CD4-positive, alpha-beta T cell (primary cell): Measurements from ENCODE around the gene GZF1. TPM values are rescaled to one million over a fixed set of nuclear protein-coding genes. Genes with fewer than 3 reads are reported as not detected.
A peak's percentile ranks its signal among the peaks of the same experiment; 100 is the strongest.

Source experiments
- ATAC-seq: fragments of 200-7000 bp; cut with Tn5 transposase; one replicate; pipeline ENCODE4 v1.10.0; 2022; ENCODE audit warnings: mild to moderate bottlenecking; ENCODE audit not compliant: poor library complexity
- CTCF ChIA-PET: fragments of 350-600 bp; sonication (Branson Sonifier 250); formaldehyde crosslinking; loops from one replicate; lab custom pipeline; 2021; ENCODE audit warnings: antibody characterized with exemption, inconsistent platforms; lab: Charles Lee
- POLR2A ChIA-PET: fragments of 350-600 bp; sonication (Branson Sonifier 250); formaldehyde crosslinking; loops from one replicate; lab custom pipeline; 2021; ENCODE audit warnings: antibody characterized with exemption, inconsistent platforms; lab: Charles Lee
- DNase-seq, 14 experiments: peaks; one replicate each; pipeline ENCODE4 v3.0.0-alpha.2; 2013 to 2020; ENCODE audit warnings: mixed read lengths in 2 of 14
- H3K27ac ChIP-seq, 2 donors: one replicate each; pipeline versions ENCODE4 v1.5.1 to v1.7.0; 2013; ENCODE audit warnings: low read length in 2 of 2, low read depth in 1 of 2, mild to moderate bottlenecking in 1 of 2
- H3K27me3 ChIP-seq, 2 experiments: 1 replicate in 1 of 2; 2 replicates in 1 of 2; pipeline versions ENCODE4 v1.6.1 to v1.7.0; 2013; ENCODE audit warnings: low read length in 2 of 2, control low read depth in 1 of 2, mild to moderate bottlenecking in 1 of 2, moderate library complexity in 1 of 2; ENCODE audit not compliant: insufficient read depth in 2 of 2, control insufficient read depth in 1 of 2
- H3K36me3 ChIP-seq: one replicate; pipeline ENCODE4 v1.6.1; 2013; ENCODE audit warnings: low read length, control low read depth; ENCODE audit not compliant: insufficient read depth
- H3K4me1 ChIP-seq: one replicate; pipeline ENCODE4 v1.6.1; 2013; ENCODE audit warnings: low read length, control low read depth; ENCODE audit not compliant: insufficient read depth
- H3K4me3 ChIP-seq: one replicate; pipeline ENCODE4 v1.5.1; 2013; ENCODE audit warnings: mild to moderate bottlenecking, low read length, moderate library complexity
- H3K9me3 ChIP-seq, 2 experiments: 1 replicate in 1 of 2; 2 replicates in 1 of 2; pipeline versions ENCODE4 v1.6.1 to v1.7.0; 2013; ENCODE audit warnings: low read length in 2 of 2, mild to moderate bottlenecking in 2 of 2, control low read depth in 1 of 2, moderate library complexity in 1 of 2; ENCODE audit not compliant: control insufficient read depth in 1 of 2, insufficient read depth in 1 of 2
- H3K27ac Mint-ChIP-seq: one replicate; pipeline ENCODE4 v1.8.0; 2020; ENCODE audit warnings: mixed read lengths
- H3K27me3 Mint-ChIP-seq: one replicate; pipeline ENCODE4 v1.8.0; 2021; ENCODE audit warnings: mixed read lengths
- H3K36me3 Mint-ChIP-seq: one replicate; pipeline ENCODE4 v1.8.0; 2021; ENCODE audit warnings: low read depth, mixed read lengths
- H3K4me1 Mint-ChIP-seq: one replicate; pipeline ENCODE4 v1.8.0; 2021; ENCODE audit warnings: low read depth, mixed read lengths
- H3K4me3 Mint-ChIP-seq: one replicate; pipeline ENCODE4 v1.8.0; 2020; ENCODE audit warnings: mild to moderate bottlenecking, mixed read lengths
- H3K9me3 Mint-ChIP-seq: one replicate; pipeline ENCODE4 v1.8.0; 2020; ENCODE audit warnings: mixed read lengths
- intact Hi-C, 2 experiments: fragments of 100-400 bp; cut with DNase I in 1 of 2; cut with micrococcal nuclease in 1 of 2; formaldehyde crosslinking; loops; one replicate each; pipeline versions ENCODE4 v1.15.1 to v1.9.0; 2023 to 2025; cut with DNase I, micrococcal nuclease
- total RNA-seq, 174 experiments: library from RNA in 2 of 174; stranded (reverse) in 2 of 174; gene quantifications; one replicate each; pipeline ENCODE4 v1.2.3 and lab custom pipeline; 2021 to 2026
- TF ChIP-seq, protein P1 (sequence below): fragments of 200-600 bp; IDR thresholded peaks from one replicate; pipeline ENCODE4 v1.8.0; 2022; ENCODE audit warnings: antibody characterized with exemption, mild to moderate bottlenecking

Gene GZF1
- total RNA-seq, 2 experiments from 2014 or later: 38.1 to 43.6 TPM

DNA sequence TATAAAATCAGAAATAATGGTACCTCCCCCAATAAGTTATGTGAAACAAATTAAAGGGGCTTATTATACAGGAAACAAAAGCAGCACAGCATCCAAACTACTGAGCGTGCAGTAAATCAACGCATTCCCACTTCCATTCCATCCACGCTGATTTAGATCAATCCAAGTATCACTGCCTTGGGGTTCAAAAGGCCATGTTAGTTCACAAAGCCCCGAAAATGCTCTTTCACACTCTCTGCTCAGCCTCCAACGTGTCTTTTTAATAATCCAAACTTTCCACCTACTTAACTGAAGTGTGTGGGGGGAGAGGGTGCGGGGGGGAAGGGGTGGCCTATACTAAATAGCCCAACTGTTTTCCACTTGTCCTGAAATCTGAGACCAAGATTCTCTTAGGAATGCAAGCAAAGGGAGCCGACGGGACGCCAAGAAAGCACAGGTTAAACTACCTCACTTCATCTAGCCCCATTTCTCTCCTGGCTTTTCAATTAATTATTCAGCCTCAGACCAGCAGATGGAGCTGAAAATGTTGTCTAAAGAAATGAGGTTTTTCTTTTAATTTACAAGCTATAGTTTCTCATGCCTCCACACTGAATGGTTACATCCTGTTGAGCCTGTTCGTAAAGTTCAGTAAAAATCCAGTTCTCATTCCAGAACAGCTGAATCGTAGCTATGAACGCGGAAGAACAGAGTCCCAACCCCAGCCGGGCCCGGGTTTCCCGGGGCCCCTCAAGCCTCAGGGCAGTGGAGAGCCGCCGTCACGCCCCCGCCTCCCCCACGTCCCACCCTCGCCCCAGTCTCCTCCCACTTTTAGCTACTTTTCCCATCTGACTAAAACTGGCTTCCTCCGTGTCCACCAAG lies 12.4 kb upstream of the GZF1 start:
- H3K9me3 Mint-ChIP-seq: no peaks in the 10 kb centered on the region
- TF ChIP-seq, protein P1, sequence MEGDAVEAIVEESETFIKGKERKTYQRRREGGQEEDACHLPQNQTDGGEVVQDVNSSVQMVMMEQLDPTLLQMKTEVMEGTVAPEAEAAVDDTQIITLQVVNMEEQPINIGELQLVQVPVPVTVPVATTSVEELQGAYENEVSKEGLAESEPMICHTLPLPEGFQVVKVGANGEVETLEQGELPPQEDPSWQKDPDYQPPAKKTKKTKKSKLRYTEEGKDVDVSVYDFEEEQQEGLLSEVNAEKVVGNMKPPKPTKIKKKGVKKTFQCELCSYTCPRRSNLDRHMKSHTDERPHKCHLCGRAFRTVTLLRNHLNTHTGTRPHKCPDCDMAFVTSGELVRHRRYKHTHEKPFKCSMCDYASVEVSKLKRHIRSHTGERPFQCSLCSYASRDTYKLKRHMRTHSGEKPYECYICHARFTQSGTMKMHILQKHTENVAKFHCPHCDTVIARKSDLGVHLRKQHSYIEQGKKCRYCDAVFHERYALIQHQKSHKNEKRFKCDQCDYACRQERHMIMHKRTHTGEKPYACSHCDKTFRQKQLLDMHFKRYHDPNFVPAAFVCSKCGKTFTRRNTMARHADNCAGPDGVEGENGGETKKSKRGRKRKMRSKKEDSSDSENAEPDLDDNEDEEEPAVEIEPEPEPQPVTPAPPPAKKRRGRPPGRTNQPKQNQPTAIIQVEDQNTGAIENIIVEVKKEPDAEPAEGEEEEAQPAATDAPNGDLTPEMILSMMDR: peak; percentile 85
- H3K4me3 Mint-ChIP-seq: peak overlapping the region; percentile 98
- ChIA-PET POLR2A (interaction anchor here (0.6 to 2.6 kb wide), 18 partner anchors 9 to 1908 kb away, joined by 3 to 83 read pairs (median 4); partner anchors contain the start of genes ACSS1, GZF1 and NAPB), CTCF (interaction anchor here (0.5 to 2.4 kb wide), 12 partner anchors 9 to 97 kb away, joined by 3 to 22 read pairs (median 4); partner anchors contain the start of gene NAPB)
- peaks cover 9% of the 10 kb centered on the region for H3K36me3 ChIP-seq
- H3K4me1 Mint-ChIP-seq: peaks cover 30% of the 10 kb centered on the region
- H3K27ac Mint-ChIP-seq: peak overlapping the region; percentile 99
- intact Hi-C loops: loop anchor here (1.0 to 5.0 kb wide), 7 partner anchors 9 to 1708 kb away; partner anchors contain the start of genes ACSS1 (in 1 of the 2), APMAP (in 1 of the 2), CST9 (in 1 of the 2) and GZF1 (in 1 of the 2)
- H3K27me3 ChIP-seq: no peaks in the 10 kb centered on the region
- H3K4me1 ChIP-seq: peaks cover 30% of the 10 kb centered on the region
- no peaks in the 10 kb centered on the region for H3K27me3 Mint-ChIP-seq
- peak; percentile 41 for ATAC-seq
- DNase-seq: peak in 12 of 14 experiments; percentile 58 to 89 (median 68)
- no peaks in the 10 kb centered on the region for H3K9me3 ChIP-seq
- H3K4me3 ChIP-seq: peak overlapping the region; percentile 77
- peak overlapping the region; percentile 99 to 100 for H3K27ac ChIP-seq
- H3K36me3 Mint-ChIP-seq: peaks cover 14% of the 10 kb centered on the region

- Mint-ChIP-seq H3K27ac (peak within 1 kb of the TSS; percentile 99), H3K4me1 (peaks cover 30% of the 10 kb centered on the region), H3K36me3 (peaks cover 18% of the 10 kb centered on the region), H3K9me3 (no peaks in the 10 kb centered on the region), H3K4me3 (peak within 1 kb of the TSS; percentile 98), H3K27me3 (no peaks in the 10 kb centered on the region)
- no peaks in the 10 kb centered on the region for H3K27me3 ChIP-seq
- peak within 1 kb of the TSS; percentile 99 to 100 for H3K27ac ChIP-seq
- CTCF ChIA-PET: interaction anchor here (0.8 to 2.4 kb wide), 11 partner anchors 8 to 96 kb away, joined by 3 to 22 read pairs (median 4); partner anchors contain the start of gene NAPB
- H3K9me3 ChIP-seq: no peaks in the 10 kb centered on the region
- POLR2A ChIA-PET: interaction anchor here (0.7 to 2.6 kb wide), 18 partner anchors 8 to 1908 kb away, joined by 3 to 83 read pairs (median 4); partner anchors contain the start of genes ACSS1, ENTPD6, GZF1 and NAPB
- DNase-seq (peak; percentile 90 to 98 (median 94)), ATAC-seq (peak; percentile 81)
- H3K4me1 ChIP-seq: peaks cover 30% of the 10 kb centered on the region
- intact Hi-C loops: loop anchor here (1.0 to 5.0 kb wide), 6 partner anchors 8 to 1707 kb away; partner anchors contain the start of genes ACSS1 (in 1 of the 2), APMAP (in 1 of the 2), CST9 (in 1 of the 2) and GZF1 (in 1 of the 2)
- TF ChIP-seq, protein P1: no peak
- H3K36me3 ChIP-seq: peaks cover 16% of the 10 kb centered on the region
- peak within 1 kb of the TSS; percentile 77 for H3K4me3 ChIP-seq
Measured at GRCh38 chr20:23350196-23350903, 11.6 kb upstream of the GZF1 start, which contains the start of gene NXT1. Gene NXT1 (plus strand): TSS chr20:23350791. CDS start chr20:23354042, 3,251 bp downstream.
